Measurements from ENCODE around the gene DNAJC18.
"Not testable (repeated sequence)": the region's sequence is repeated elsewhere in the genome, so short reads cannot be mapped to it uniquely, and the experiment has no call there.

DNAJC18 gene

DNA sequence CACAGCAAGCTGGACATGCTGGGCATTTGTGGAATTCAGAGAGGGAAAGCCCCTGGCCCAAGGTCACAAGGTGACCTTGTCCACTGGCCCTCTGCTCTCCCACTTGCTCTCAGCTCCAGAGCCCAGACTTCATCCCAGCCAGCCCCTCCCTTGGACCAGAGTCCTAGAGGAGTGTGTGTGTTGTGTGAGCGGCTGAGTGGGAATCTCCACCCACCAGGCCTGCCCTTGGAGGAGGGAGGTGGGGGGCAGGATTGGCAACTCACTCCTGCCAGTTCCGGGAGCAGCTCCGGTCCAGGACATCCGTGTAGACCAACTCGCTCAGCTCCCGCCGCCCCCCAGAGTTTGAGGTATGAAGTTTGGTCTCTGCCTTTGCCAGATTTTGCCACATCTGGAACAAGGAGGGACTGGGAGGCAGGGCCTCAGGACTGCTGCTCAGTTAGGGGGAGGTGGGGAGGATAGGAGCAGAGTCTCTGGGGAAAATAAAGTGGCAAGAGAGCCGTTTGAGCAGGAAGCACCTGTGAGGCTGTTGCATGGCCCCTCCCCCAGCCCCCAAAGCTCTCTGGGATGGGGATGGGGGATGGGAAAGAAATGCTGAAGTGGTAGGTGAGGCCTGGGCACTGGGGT lies 51.0 kb downstream of the DNAJC18 start:
- no peak for DNase-seq (ENCODE audit: low read depth in 4 of 4, low spot score in 1 of 4)

DNA sequence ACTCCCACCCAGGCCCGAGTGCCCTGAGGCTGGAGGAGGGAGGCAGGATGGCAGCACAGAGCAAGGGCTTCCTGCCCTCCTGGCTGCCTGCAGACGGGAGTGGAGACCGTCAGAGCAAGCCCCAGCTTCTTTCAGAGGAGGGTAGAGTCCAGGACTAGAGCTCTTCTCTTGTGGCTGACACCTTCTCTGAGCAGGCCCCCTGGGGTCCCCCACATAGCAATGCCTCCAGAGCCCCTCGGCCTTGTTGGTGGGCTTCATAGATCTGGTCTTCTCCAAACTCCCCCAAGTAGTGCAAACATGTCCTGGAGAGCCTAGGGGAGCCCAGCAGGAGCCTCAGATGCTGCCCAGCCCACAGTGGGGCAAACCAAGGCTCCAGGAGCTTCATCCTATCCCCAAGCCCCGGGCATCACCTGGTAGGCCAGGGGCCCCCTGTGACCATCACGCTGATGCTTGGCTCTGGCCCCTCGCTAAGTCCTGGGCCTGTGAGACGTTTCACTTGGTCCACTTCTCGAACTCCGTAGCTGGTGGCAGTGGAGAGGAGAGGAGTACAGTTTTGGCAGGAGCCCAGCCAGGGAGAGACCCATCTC lies 51.6 kb downstream of the DNAJC18 start:
- DNase-seq (ENCODE audit: low read depth in 4 of 4, low spot score in 1 of 4): no peak

DNA sequence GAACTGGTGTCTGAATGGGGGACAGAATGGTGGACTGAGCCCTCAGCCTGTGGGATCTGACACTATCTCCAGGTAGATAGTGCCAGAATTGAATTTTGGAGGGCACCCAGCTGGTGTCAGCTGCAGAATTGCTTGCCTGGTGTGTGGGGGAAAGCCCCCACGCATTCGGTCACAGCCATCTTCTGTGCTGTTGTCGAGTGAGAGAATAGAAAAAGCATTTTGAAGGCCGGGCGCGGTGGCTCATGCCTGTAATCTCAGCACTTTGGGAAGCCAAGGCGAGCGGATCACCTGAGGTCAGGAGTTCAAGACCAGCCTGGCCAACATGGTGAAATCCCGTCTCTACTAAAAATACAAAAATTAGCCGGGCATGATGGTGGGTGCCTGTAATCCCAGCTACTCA lies 52.4 kb downstream of the DNAJC18 start:
- DNase-seq (ENCODE audit: low read depth in 4 of 4, low spot score in 1 of 4): not testable (repeated sequence)

DNA sequence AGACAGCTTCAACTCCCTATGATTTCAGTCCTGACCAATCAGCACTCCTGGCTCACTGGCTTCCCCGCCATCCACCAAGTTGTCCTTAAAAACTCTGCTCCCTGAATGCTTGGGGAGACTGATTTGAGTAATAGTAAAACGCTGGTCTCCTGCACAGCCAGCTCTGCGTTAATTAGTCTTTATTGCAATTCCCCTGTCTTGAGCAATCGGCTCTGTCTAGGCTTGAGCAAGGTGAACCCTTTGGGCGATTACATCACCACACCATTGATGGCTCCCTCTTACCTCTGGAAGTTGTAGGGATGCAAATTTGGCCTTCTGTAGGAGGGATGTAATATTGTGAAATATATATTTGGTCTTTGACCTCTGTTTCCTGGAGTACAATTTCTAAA lies 53.3 kb downstream of the DNAJC18 start:
- DNase-seq (ENCODE audit: low read depth in 4 of 4, low spot score in 1 of 4): no peak

DNA sequence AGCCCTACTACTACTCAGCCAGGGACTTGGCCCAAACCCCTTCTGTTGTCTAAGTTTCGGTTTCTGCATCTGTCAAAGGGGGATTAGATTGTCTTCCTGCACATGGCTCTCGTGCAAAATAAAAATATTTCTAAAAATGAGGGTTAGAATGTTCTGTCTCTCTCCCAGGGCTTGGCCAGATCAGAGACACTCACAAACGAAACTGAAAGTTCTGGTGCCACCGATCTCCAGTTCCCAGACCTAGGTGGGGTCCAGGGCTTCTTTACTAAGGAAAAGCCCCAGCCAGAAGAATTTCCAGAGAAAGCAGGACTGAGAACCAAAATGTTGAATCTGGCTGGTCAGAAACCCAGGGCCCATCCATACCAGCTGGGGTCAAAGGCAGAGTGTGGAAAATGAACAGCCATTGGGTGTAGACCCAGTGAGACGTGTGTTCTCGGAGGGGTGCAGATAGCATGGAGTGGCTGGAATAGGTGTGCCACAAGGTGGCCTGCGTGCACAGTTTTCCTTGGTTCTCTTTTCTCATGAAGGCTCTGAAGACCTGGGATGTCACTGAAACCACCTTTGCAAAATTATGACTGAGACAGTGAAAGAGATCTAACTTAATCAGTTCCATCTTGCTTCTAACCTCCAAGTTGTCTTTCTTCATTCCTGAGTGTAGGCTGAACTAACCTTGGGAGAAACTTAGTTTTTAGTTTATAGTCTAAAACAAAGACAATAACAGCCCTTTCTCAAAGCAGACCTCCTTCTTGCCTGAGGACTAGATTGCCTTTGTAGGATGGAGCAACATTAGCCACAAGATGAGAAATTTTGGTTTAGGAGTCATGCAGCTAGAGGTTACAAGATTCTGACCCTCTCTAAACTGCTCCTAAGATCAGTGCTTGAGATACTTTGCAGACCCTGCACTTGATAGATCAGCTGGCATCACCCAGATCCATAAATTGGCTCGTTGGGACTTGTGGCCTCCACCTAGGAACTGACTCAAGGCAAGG lies 54.0 kb downstream of the DNAJC18 start:
- no peak for DNase-seq (ENCODE audit: low read depth in 4 of 4, low spot score in 1 of 4)

DNA sequence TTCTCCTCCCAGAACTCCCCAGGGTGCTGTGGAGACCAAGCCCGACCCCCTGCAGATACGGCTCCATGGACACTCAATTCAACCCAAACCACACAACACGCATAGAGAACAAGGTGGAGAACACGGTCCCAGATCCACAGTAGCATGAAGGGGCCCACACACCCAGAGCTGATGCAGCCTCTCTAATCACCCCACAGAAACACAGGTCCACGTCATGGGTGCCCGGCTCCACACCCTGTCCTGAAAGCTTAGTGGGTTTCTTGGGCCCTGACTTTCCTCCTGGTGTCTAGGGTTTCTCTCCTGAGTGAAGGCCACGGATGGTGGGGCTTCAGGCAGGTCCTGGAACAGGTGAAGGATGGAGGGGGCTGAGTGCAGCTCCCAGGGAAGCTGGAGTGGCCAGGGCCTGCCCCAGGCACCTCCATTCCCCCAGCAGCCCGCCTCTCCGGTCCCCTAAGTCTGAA lies 54.7 kb downstream of the DNAJC18 start:
- DNase-seq (ENCODE audit: low read depth in 4 of 4, low spot score in 1 of 4): no peak

DNA sequence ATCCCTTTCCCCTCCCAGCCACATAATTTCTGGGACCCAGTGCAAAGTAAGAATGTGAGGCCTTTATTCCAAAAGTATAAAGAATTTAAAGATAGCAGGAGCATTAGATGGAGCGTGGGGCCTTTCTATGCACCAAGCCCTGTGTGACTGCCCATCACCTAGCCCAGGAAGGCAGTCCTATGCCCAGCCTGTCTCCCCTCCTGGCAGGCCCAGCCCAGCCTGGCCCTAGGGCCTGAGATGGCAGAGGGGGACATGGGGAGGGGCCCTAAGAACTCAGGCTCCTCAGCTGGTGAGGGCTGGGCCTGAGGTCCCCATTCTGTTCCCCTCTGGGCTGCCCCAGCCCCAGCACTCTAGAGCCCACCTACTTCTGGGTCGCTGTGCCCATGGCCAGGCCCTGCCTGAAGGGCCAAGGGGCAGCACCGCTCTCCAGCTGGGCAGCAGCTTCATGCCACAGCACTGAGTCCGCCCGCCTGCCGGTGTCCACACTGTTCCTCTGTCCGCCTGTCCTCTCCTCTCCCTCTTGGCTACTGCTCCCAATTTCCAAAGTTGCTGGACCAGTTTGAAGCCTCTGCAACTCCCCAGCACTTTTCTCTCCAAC lies 55.2 kb downstream of the DNAJC18 start:
- DNase-seq (ENCODE audit: low read depth in 4 of 4, low spot score in 1 of 4): no peak

DNA sequence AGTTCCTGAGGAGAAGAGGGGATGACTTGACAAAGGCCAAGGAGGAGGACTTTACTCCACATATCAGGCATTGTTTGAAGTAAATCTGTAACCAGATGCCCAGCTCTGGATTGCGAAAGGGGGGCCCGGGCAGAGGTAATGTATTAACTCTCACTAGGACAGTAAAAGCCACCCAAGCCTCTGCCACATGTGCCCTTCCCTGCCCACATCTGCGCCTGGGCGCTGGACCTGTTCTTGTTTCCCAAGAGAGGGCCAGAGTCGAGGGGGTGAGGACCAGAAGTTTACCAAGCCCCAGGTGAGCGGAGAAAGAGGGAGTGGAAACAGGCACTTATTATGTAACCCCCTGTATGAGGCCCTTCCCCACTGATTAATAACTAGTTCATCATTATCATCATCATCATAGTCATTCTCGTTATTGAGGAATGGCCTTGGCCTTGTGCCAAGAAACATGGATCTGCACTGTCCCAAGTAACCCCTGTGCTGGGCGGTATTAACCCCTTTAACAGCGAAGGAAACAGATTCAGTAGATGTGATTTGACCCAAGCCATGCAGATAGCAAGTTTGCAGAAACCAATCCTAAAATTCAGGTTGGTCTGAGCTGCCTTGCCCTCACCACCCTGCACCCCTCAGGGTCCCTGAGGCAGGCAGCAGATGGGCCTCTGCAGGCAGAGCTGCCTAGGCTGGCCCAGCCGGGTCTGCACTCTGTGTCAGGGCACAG lies 55.9 kb downstream of the DNAJC18 start, which contains the start of gene SLC23A1:
Gene SLC23A1 (minus strand): TSS at position 23 of the 718 bp plus-strand sequence. CDS start 44 bp downstream, outside the sequence.
- DNase-seq (ENCODE audit: low read depth in 4 of 4, low spot score in 1 of 4): no peak

DNA sequence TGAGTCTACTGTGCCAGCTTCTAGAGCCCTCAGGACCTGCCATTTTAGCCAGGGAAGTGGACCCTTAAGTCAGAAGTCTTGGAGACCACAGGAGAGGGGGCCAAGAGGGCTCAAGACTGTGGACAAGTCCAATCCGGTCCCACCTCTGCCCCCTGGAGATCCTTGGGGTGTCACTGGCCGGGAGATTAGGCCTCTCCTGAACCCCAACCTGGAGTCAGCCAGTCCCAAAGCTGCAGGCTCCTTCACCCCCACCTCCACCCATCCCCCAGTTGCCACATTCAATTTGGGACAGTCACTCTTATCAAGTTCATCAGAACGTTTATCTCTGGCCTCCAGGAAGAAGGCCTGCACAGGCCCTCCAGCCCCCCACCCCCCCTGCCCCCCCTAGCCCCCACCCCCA lies 56.5 kb downstream of the DNAJC18 start:
- no peak for DNase-seq (ENCODE audit: low read depth in 4 of 4, low spot score in 1 of 4)

DNA sequence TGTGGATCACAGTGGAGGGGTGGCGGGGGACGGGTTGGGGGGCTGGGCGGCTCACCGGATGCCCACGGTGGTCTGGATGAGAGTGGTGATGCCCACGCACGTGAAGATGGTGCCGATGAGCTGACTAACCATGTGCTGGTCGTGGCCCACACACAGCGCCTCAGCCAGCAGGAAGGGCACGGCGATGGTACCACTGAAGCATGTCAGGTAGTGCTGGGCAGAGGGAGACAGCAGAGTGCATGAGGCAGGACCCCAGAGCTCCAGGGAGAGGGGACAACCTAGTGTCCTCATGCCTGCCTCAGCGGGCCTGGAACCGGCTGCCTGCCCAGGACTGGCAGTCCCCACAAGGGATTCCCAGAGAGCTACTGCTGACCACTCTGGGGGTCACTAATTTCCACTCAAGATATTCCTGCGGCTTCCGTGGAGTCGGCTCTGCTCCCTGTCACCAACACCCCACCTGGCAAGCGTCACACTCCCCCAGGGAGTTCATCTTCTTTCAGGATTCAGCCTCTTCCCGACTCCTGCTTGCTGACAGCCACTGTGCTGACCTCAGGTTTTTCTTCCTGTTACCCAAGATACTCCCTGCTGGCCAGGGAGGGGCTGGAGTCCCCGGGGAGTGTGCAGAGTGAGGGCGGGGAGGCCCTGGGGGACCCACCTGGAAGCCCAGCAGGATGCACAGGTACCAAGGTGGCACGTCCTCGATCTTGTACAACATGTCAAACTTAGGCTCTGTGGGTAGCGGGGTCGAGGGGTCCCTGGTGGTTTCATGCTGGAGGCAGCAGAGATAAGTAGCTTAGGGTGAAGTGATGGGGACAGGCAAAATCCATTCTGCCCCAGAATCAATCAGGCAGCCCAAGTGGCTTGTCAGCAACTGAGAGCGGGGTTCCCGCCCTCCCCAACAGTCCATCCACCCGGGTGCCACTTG lies 57.2 kb downstream of the DNAJC18 start:
- DNase-seq (ENCODE audit: low read depth in 4 of 4, low spot score in 1 of 4): no peak

DNA sequence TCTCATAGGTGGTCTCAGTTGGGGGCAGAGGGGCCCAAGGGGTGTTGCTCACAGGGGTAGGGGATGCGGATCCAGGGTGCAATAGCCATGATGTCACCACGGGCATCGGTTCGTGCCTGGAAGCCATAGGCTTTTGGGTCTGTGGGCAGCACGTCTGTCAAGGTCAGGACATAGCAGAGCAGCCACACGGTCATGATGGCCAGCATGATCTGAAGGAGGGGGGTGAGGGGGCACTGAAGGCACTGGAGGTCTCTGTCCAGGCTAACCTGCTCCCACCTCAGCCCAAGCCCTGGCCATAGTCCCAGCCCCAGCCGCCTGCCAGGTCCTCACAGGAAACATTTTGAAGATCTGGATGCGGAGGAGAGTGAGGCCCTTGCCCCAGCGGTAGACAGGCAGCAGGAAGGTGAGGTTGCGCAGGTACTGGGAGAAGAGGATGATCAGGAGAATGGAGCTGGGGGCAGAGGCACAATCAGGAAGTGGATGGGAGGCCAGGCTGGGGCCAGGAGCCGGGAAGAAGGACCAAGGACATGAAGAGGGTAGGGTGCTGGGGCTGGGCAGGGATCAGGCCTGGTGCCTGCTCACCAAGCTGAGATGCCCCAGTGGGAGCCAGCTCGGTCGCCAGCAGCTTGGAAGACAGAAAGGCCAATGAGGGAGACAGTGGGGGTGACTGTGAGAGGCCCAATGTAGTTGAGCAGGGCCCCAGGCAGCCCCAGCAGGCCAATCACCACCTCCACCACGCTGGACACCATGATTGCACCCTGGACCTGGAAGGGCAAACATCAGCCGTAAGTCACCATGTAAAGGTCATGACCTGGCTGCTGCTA lies 59.5 kb downstream of the DNAJC18 start:
- DNase-seq (ENCODE audit: low read depth in 4 of 4, low spot score in 1 of 4): no peak

DNA sequence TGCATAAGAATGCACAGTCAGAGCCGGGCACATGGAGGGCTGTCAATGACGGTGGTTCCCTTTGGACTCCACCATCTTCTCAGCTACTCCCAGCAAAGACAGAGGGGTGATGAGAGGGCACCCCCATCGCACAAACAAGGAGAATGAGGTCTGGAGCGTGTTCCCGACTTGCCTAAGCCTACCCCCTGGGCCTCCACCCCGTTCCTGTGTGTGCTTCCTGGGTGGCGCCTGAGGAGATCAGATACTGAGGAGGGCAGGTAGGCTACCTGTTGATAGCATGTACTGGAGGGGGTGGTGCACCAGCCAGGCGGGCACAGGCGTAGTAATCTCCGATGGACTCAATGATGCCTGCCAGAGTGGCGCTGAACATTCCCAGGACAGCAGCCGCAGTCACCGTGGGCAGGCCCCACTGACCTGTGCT lies 60.4 kb downstream of the DNAJC18 start:
- DNase-seq (ENCODE audit: low read depth in 4 of 4, low spot score in 1 of 4): no peak

DNA sequence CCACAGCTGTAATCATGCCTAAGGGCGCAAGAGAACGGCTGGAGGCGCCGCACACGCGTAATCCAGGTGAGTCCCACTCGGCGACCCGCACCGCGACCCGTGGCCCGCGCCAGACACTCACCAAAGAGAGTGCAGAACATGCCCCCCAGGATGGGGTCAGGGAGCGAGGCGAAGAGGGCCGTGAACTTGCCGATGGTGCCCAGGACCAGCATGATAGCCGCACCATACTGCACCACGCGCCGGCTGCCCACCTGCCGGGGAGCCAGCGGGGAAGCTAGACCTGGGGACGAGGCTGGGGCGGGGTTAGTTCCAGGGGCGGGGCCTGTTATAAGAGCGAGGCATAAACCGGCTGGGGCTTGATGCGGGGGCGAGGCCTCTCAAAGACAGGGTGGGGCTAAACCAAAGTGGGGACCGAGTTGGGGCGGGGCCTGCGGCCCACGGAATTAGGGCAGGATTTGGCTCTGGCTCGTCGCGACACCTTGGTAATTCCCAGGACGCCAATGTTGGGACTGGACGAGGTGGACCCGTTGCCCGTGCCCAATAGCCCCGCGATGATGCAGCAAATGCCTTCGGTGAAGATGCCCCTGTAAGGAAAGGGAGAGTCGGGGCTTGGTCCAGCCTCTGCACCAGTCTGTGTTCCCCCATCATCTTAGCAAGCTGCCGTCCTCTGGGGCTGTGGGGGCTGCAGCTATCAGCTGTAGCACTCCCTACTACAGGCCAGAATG lies 61.1 kb downstream of the DNAJC18 start:
- no peak for DNase-seq (ENCODE audit: low read depth in 4 of 4, low spot score in 1 of 4)

DNA sequence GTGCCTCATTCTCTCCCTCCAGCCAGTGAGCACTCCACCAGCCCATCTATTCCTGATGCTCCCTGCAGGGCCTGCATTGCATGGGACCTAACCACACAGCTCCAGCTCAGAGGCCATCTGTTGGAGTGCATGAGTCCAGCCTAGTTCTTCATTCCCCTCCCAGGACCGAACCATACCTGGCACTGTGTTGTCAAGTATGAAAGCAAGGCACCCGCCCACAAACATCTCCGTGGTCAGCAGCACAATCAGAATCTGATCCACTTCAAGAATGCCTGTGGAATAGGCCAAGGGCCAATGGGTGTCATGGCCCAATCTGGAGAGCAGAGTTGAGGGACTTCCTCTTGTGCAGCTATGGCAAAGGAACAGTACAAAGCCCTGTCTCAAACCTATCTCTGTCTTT lies 62.1 kb downstream of the DNAJC18 start:
- no peak for DNase-seq (ENCODE audit: low read depth in 4 of 4, low spot score in 1 of 4)

DNA sequence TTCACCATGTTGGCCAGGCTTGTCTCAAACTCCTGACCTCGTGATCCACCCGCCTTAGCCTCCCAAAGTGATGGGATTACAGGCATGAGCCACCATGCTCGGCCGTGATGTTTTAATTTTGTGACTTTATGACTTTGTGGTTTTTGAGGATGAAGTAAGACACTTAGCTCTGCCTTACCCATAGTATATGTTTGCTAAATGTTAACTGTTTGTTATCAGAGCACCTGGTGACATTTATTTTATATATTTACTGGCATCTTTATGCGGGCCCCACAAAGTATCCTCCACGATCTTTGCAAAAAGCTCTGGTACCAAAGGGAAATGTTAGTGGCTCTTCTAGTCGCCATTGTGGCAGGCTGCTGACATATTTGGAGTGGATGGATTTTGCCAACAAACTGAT lies 63.0 kb downstream of the DNAJC18 start:
- no peak for DNase-seq (ENCODE audit: low read depth in 4 of 4, low spot score in 1 of 4)

DNA sequence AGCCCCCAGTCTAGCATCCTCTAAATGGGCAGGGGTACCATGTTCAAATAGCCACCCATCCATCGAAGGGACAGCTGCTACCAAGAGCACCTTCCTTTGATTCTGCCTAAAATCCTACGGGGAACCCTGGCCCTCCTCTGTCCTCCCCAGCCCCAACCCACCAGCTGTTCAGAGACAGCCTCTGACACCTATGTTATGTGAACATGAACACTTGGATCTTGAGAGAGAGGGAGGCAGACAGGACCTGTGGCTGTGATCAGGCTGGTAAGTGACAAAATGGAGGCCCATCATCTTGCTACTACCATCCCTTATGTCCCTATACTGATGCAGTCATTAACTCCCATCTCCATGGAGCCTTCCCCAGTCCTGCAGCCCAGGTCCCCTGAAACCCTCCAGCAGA lies 64.4 kb downstream of the DNAJC18 start:
- no peak for DNase-seq (ENCODE audit: low read depth in 4 of 4, low spot score in 1 of 4)

DNA sequence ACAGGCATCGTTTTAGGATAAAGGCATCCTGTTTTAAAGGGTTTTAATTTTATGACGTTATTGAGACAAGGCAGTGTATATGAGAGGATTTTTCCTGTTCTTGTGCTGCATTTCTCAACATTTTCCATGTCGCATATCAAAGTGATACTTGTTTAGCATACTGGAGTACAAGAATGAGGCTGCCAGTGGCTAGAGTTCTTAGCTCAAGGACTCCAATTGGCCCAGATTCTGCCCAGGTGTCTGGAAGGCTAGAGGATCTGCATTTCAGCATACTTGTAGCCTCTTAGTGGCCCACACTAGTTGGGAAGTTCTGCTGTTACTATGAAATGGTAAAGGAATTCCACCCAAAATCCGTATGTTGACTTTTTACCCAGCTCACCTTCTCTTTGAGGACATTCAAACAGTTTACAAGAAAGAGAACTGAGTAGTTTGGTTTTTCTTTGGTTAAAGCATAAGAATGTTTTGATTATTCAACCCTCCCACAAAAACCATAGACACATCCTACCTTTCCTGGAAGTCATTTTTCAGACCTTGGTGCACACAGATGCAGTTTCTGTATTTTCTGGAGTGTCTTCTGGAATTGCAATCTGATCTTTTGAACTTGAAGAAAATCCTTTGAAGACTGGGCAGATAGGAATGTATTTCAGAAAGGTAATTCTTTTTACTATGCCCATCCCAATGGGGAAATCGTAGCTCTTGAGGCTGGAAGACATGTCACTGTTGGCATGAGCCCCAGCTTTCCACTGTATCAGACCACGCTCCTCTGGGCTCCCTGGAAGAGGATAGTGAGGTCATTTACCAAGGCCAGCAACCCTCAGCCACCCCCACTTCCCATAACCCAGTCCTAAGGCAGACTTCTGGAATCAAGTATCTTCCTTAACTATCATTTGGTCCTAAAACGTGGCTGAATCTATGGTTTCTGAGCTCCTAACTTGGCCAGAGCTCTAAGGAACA lies 67.6 kb downstream of the DNAJC18 start:
- DNase-seq (ENCODE audit: low read depth in 4 of 4, low spot score in 1 of 4): no peak
